GM19324 (cell line): ENCODE results near the gene SENP3.

Experiments used
- ATAC-seq: cut with Tn5 transposase; IDR thresholded peaks from one replicate; pipeline ENCODE4 v1.9.1; 2021; ENCODE audit warnings: mild to moderate bottlenecking, moderate library complexity; ENCODE audit not compliant: unreplicated experiment, low FRiP score

Gene SENP3

GRCh38 chr17:7575481-7575883 is 13.8 kb downstream of the SENP3 start:
- no peak for ATAC-seq

GRCh38 chr17:7575959-7576358 is 14.2 kb downstream of the SENP3 start:
- no peak for ATAC-seq

GRCh38 chr17:7576432-7576937 is 14.8 kb downstream of the SENP3 start:
- no peak for ATAC-seq

- no peak for ATAC-seq
Observed at GRCh38 chr17:7577327-7578199, 15.8 kb downstream of the SENP3 start.

- ATAC-seq: no peak
Observed at GRCh38 chr17:7579001-7579833, 17.5 kb downstream of the SENP3 start, which contains the start of gene CD68. Gene CD68, plus strand, starts transcription at chr17:7579638. Its CDS starts 40 bp downstream, at chr17:7579678.

- ATAC-seq: no peak
Observed at GRCh38 chr17:7579834-7580603, 18.3 kb downstream of the SENP3 start.

GRCh38 chr17:7580604-7581575 is 19.2 kb downstream of the SENP3 start:
- no peak for ATAC-seq

GRCh38 chr17:7582396-7583252 is 20.9 kb downstream of the SENP3 start:
- no peak for ATAC-seq

GRCh38 chr17:7583253-7584109 is 21.8 kb downstream of the SENP3 start, which contains the start of gene MPDU1:
Gene MPDU1, plus strand, starts transcription at chr17:7583852. Its CDS starts 11 bp downstream, at chr17:7583863.
- peak; percentile 86 for ATAC-seq

GRCh38 chr17:7586673-7587419 is 25.1 kb downstream of the SENP3 start:
- no peak for ATAC-seq

GRCh38 chr17:7587420-7588151 is 25.9 kb downstream of the SENP3 start:
- ATAC-seq: no peak

- ATAC-seq: no peak
Observed at GRCh38 chr17:7588553-7589203, 27.0 kb downstream of the SENP3 start.

GRCh38 chr17:7589204-7589868 is 27.6 kb downstream of the SENP3 start:
- no peak for ATAC-seq

GRCh38 chr17:7589891-7590691 is 28.4 kb downstream of the SENP3 start, which contains the start of gene SOX15:
Gene SOX15, minus strand, starts transcription at chr17:7590094. Its CDS starts 418 bp downstream, at chr17:7589676.
- ATAC-seq: no peak
